Mesenchymal stem cell (in vitro differentiated cells and primary cell): ENCODE measurements around the gene FAM120C.

Experiments
- DNase-seq: peaks from one replicate; pipeline ENCODE4 v3.0.0-alpha.2; 2013
- H2AFZ ChIP-seq: one replicate; pipeline ENCODE4 v1.6.1; 2013; ENCODE audit warnings: low read depth, mild to moderate bottlenecking, control low read depth, inconsistent platforms, low read length, moderate library complexity
- H2AK5ac ChIP-seq: 2 replicates; pipeline ENCODE4 v1.6.1; 2013; ENCODE audit warnings: low read length, moderate library complexity, mild to moderate bottlenecking, inconsistent platforms; ENCODE audit not compliant: severe bottlenecking
- H2BK120ac ChIP-seq: one replicate; pipeline ENCODE4 v1.6.1; 2013; ENCODE audit warnings: low read depth, mild to moderate bottlenecking, inconsistent platforms, low read length, moderate library complexity
- H2BK12ac ChIP-seq, 2 experiments: one replicate each; pipeline ENCODE4 v1.6.1; 2013; ENCODE audit warnings: inconsistent platforms in 2 of 2, low read length in 2 of 2, mild to moderate bottlenecking in 2 of 2, moderate library complexity in 2 of 2, control low read depth in 1 of 2
- H2BK15ac ChIP-seq: one replicate; pipeline ENCODE4 v1.6.1; 2013; ENCODE audit warnings: mild to moderate bottlenecking, low read depth, inconsistent platforms; ENCODE audit not compliant: poor library complexity, severe bottlenecking
- H2BK5ac ChIP-seq: 2 replicates; pipeline ENCODE4 v1.6.1; 2013; ENCODE audit warnings: low read depth, mild to moderate bottlenecking, low read length, control low read depth, inconsistent platforms; ENCODE audit not compliant: poor library complexity, severe bottlenecking
- H3K14ac ChIP-seq, 2 experiments: one replicate each; pipeline ENCODE4 v1.6.1; 2013; ENCODE audit warnings: inconsistent platforms in 2 of 2, low read length in 2 of 2, control low read depth in 1 of 2, mild to moderate bottlenecking in 1 of 2, moderate library complexity in 1 of 2
- H3K18ac ChIP-seq, 2 experiments: one replicate each; pipeline ENCODE4 v1.6.1; 2013; ENCODE audit warnings: inconsistent platforms in 2 of 2, low read length in 2 of 2, control low read depth in 1 of 2, low read depth in 1 of 2, mild to moderate bottlenecking in 1 of 2
- H3K23ac ChIP-seq, 2 experiments: one replicate each; pipeline ENCODE4 v1.6.1; 2013; ENCODE audit warnings: inconsistent platforms in 2 of 2, low read length in 2 of 2, mild to moderate bottlenecking in 2 of 2, moderate library complexity in 2 of 2, control low read depth in 1 of 2
- H3K27ac ChIP-seq: 2 replicates; pipeline ENCODE4 v1.5.1; 2013; ENCODE audit warnings: mild to moderate bottlenecking, moderate library complexity, low read length, control low read depth, inconsistent platforms; ENCODE audit not compliant: poor library complexity, severe bottlenecking
- H3K27me3 ChIP-seq, 2 experiments: 2 replicates each; pipeline versions ENCODE4 v1.6.1 to v1.7.0; 2013; ENCODE audit warnings: low read length in 2 of 2, mild to moderate bottlenecking in 2 of 2, moderate library complexity in 2 of 2, control low read depth in 1 of 2, inconsistent platforms in 1 of 2; ENCODE audit not compliant: control insufficient read depth in 1 of 2, insufficient read depth in 1 of 2
- H3K36me3 ChIP-seq, 2 experiments: 2 replicates each; pipeline versions ENCODE4 v1.6.1 to v1.7.0; 2013; ENCODE audit warnings: low read length in 2 of 2, control low read depth in 1 of 2, inconsistent platforms in 1 of 2, low read depth in 1 of 2, mild to moderate bottlenecking in 1 of 2; ENCODE audit not compliant: insufficient read depth in 2 of 2, control insufficient read depth in 1 of 2
- H3K4ac ChIP-seq, 2 experiments: one replicate each; pipeline ENCODE4 v1.6.1; 2013; ENCODE audit warnings: inconsistent platforms in 2 of 2, low read length in 2 of 2, mild to moderate bottlenecking in 2 of 2, moderate library complexity in 2 of 2, control low read depth in 1 of 2, low read depth in 1 of 2
- H3K4me1 ChIP-seq: 2 replicates; pipeline ENCODE4 v1.6.1; 2013; ENCODE audit warnings: low read depth, low read length, control low read depth; ENCODE audit not compliant: control insufficient read depth, insufficient read depth
- H3K4me2 ChIP-seq: 2 replicates; pipeline ENCODE4 v1.6.1; 2013; ENCODE audit warnings: low read length, mild to moderate bottlenecking, inconsistent platforms; ENCODE audit not compliant: poor library complexity, severe bottlenecking
- H3K4me3 ChIP-seq, 2 experiments: 2 replicates each; pipeline versions ENCODE4 v1.5.1 to v1.7.0; 2013; ENCODE audit warnings: low read length in 2 of 2, mild to moderate bottlenecking in 2 of 2, control low read depth in 1 of 2, low read depth in 1 of 2; ENCODE audit not compliant: insufficient read depth in 1 of 2
- H3K79me1 ChIP-seq: replicated peaks from 2 replicates; pipeline ENCODE4 v1.6.1; 2013; ENCODE audit warnings: mild to moderate bottlenecking, control low read depth, low read length, inconsistent platforms; ENCODE audit not compliant: poor library complexity, severe bottlenecking
- H3K9ac ChIP-seq: 2 replicates; pipeline ENCODE4 v1.7.0; 2013; ENCODE audit warnings: mild to moderate bottlenecking, low read length, moderate library complexity
- H3K9me3 ChIP-seq: 2 replicates; pipeline ENCODE4 v1.7.0; 2013; ENCODE audit warnings: mild to moderate bottlenecking, low read length; ENCODE audit not compliant: control insufficient read depth
- H4K8ac ChIP-seq: one replicate; pipeline ENCODE4 v1.6.1; 2013; ENCODE audit warnings: inconsistent platforms, mild to moderate bottlenecking, low read length, moderate library complexity
- H4K91ac ChIP-seq: one replicate; pipeline ENCODE4 v1.6.1; 2013; ENCODE audit warnings: mild to moderate bottlenecking, low read length, inconsistent platforms
- WGBS: methylation state at CpG from one replicate; pipeline ENCODE4 v1.1.7; 2013; ENCODE audit warnings: mixed read lengths; 5-methylcytosine and 5-hydroxymethylcytosine counted together

The FAM120C gene

DNA sequence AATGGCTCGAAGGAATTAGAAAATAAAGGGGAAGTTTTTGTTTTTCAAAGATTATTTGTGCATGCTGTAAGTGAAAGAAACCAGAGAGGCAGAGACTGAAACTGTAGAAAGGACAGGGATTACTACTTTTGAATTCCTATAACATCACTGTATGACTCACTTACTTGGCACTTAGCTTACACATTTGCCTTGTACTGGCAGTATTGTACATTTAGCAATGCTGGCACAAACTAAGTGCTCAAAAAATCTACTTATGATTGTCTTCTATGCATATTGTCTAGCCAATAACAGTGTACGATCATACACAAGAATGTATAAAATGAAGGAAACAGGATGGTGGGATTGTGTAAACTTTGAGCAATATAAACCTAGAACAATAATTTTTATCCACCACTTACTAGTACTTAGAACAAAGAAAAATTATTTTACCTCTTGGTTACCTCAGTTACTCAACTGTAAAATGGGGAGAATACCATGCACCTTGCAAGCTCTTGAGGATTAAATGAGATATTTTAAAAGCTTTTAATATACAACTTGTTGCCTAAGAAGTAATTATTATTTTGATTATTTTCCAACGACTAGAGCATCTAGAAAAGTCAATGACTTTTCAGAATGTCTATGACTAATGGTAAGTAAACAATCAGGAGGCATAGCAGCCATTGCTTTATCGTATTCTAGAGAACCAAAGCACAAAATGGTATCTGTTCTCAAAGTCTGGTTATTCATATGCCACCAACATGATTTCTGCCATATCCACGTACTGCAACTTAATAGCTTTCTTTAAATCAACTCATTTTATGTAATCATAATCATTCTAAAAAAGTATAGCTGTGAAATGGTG, 4.7 kb downstream of the FAM120C start:
- no peak overlapping the region for H2BK15ac ChIP-seq
- no peak overlapping the region for H3K14ac ChIP-seq
- H3K4me2 ChIP-seq, result no peak overlapping the region
- no peak overlapping the region for H3K18ac ChIP-seq
- H3K27me3 ChIP-seq, result peaks cover 0 to 3% of the 10 kb centered on the region in 2 experiments
- no peak overlapping the region for H2BK12ac ChIP-seq
- H3K79me1 ChIP-seq, result no peaks in the 10 kb centered on the region
- H3K9me3 ChIP-seq, result no peaks in the 10 kb centered on the region
- no peak overlapping the region for H2AK5ac ChIP-seq
- peak; percentile 76 for DNase-seq
- no peak overlapping the region for H3K4ac ChIP-seq
- no peak overlapping the region for H2BK5ac ChIP-seq
- peaks cover 1% of the 10 kb centered on the region for H3K4me1 ChIP-seq
- peak overlapping the region in 1 of 2 experiments; percentile 32 for H3K4me3 ChIP-seq
- no peak overlapping the region for H2AFZ ChIP-seq
- no peak overlapping the region for H3K23ac ChIP-seq
- H3K27ac ChIP-seq, result no peak overlapping the region
- peak overlapping the region; percentile 34 for H3K9ac ChIP-seq
- H4K8ac ChIP-seq, result no peak overlapping the region
- no peak overlapping the region for H4K91ac ChIP-seq
- 0% methylated on average over 2 of the region's 5 CpGs for WGBS
- no peak overlapping the region for H2BK120ac ChIP-seq
- H3K36me3 ChIP-seq, result peaks cover 0 to 3% of the 10 kb centered on the region in 2 experiments

- H3K18ac ChIP-seq, result no peak overlapping the region
- H2AFZ ChIP-seq, result no peak overlapping the region
- peaks cover 0 to 3% of the 10 kb centered on the region in 2 experiments for H3K27me3 ChIP-seq
- H3K27ac ChIP-seq, result peak overlapping the region; percentile 54
- no peak overlapping the region for H2BK120ac ChIP-seq
- H3K36me3 ChIP-seq, result peaks cover 0 to 3% of the 10 kb centered on the region in 2 experiments
- H3K9me3 ChIP-seq, result no peaks in the 10 kb centered on the region
- no peak overlapping the region for H3K23ac ChIP-seq
- no peak for DNase-seq
- no peak overlapping the region for H4K8ac ChIP-seq
- H3K79me1 ChIP-seq, result no peaks in the 10 kb centered on the region
- no peak overlapping the region for H2AK5ac ChIP-seq
- peaks cover 1% of the 10 kb centered on the region for H3K4me1 ChIP-seq
- peak overlapping the region in 1 of 2 experiments; percentile 32 for H3K4me3 ChIP-seq
- no peak overlapping the region for H3K9ac ChIP-seq
- H3K14ac ChIP-seq, result no peak overlapping the region
- WGBS, result 98% methylated on average over 2 of the region's 3 CpGs
- no peak overlapping the region for H2BK12ac ChIP-seq
- no peak overlapping the region for H3K4me2 ChIP-seq
- H4K91ac ChIP-seq, result no peak overlapping the region
- H3K4ac ChIP-seq, result no peak overlapping the region
- H2BK5ac ChIP-seq, result no peak overlapping the region
- H2BK15ac ChIP-seq, result no peak overlapping the region
Observed at GRCh38 chrX:54177306-54177705, 5.7 kb downstream of the FAM120C start.

DNA sequence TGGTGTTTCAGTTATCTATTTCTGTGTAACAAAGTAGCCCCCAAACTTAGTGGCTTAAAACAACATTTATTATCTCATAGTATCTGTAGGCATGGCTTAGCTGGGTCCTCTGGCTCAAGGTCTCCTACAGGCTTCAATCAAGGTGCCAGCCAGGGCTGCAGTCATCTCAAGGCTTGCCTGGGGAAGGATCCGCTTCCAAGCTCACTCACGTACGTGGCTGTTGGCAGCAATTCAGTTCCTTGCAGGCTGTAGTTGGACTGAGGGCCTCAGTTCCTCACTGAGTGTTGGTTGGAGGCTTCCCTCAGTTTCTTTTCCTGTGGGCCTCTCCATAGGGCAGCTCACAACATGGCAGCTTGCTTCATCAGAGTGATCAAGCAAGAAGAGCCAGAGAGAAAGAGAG, 9.3 kb downstream of the FAM120C start:
- no peak overlapping the region for H2BK15ac ChIP-seq
- H3K4me2 ChIP-seq, result no peak overlapping the region
- H4K91ac ChIP-seq, result no peak overlapping the region
- no peak overlapping the region for H2BK120ac ChIP-seq
- H3K4me1 ChIP-seq, result no peaks in the 10 kb centered on the region
- no peak overlapping the region for H3K27ac ChIP-seq
- H3K36me3 ChIP-seq, result peaks cover 0 to 3% of the 10 kb centered on the region in 2 experiments
- H2BK5ac ChIP-seq, result no peak overlapping the region
- H3K4me3 ChIP-seq, result no peak overlapping the region
- no peak overlapping the region for H4K8ac ChIP-seq
- 100% methylated on average over 3 of the region's 3 CpGs for WGBS
- peaks cover 0 to 3% of the 10 kb centered on the region in 2 experiments for H3K27me3 ChIP-seq
- H2AFZ ChIP-seq, result no peak overlapping the region
- H3K14ac ChIP-seq, result no peak overlapping the region
- no peaks in the 10 kb centered on the region for H3K79me1 ChIP-seq
- no peaks in the 10 kb centered on the region for H3K9me3 ChIP-seq
- H3K9ac ChIP-seq, result no peak overlapping the region
- H2BK12ac ChIP-seq, result no peak overlapping the region
- no peak overlapping the region for H3K23ac ChIP-seq
- H2AK5ac ChIP-seq, result no peak overlapping the region
- no peak overlapping the region for H3K18ac ChIP-seq
- no peak overlapping the region for H3K4ac ChIP-seq
- DNase-seq, result no peak

DNA sequence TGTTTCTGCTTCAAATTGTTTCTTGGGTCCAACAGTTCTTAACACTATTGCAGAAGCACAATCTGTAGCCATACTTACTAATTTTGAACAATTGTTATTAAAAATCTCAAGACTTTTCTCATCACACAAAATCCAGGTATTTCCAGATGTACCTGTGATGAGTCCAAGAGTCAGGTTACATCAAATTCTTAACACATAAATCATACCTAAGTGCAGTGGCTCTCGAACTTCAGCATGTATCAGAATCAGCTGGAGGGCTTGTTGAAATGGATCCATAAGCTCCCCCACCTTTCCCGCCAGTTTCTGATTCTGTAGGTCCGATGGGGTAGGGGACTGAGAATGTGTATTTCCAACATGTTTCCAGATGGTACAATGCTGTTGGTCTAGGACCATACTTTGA, 10.6 kb downstream of the FAM120C start:
- Histone ChIP-seq H3K18ac (no peak overlapping the region), H4K8ac (no peak overlapping the region), H2AK5ac (no peak overlapping the region), H2BK15ac (no peak overlapping the region), H3K9me3 (no peaks in the 10 kb centered on the region), H3K36me3 (peaks cover 0 to 3% of the 10 kb centered on the region in 2 experiments), H3K4me2 (no peak overlapping the region), H3K23ac (no peak overlapping the region), H3K27ac (no peak overlapping the region), H3K4me1 (no peaks in the 10 kb centered on the region), H2BK12ac (no peak overlapping the region), H2AFZ (no peak overlapping the region), H3K9ac (no peak overlapping the region), H2BK120ac (no peak overlapping the region), H3K4ac (no peak overlapping the region), H3K27me3 (peaks cover 0 to 3% of the 10 kb centered on the region in 2 experiments), H3K14ac (no peak overlapping the region), H4K91ac (no peak overlapping the region), H2BK5ac (no peak overlapping the region), H3K79me1 (no peaks in the 10 kb centered on the region), H3K4me3 (no peak overlapping the region)
- WGBS, result 89% methylated on average over 3 of the region's 3 CpGs
- no peak for DNase-seq
